ENCODE measurements around the gene E2F8.

The E2F8 gene

GRCh38 chr11:19228968-19229367, 11.8 kb downstream of the E2F8 start:
- no peak for DNase-seq (ENCODE audit: low spot score)
- no peak for TF ChIP-seq CTCF (IDR thresholded peaks at IDR 0.05; ENCODE audit: extremely low read depth, missing control alignments)

DNA sequence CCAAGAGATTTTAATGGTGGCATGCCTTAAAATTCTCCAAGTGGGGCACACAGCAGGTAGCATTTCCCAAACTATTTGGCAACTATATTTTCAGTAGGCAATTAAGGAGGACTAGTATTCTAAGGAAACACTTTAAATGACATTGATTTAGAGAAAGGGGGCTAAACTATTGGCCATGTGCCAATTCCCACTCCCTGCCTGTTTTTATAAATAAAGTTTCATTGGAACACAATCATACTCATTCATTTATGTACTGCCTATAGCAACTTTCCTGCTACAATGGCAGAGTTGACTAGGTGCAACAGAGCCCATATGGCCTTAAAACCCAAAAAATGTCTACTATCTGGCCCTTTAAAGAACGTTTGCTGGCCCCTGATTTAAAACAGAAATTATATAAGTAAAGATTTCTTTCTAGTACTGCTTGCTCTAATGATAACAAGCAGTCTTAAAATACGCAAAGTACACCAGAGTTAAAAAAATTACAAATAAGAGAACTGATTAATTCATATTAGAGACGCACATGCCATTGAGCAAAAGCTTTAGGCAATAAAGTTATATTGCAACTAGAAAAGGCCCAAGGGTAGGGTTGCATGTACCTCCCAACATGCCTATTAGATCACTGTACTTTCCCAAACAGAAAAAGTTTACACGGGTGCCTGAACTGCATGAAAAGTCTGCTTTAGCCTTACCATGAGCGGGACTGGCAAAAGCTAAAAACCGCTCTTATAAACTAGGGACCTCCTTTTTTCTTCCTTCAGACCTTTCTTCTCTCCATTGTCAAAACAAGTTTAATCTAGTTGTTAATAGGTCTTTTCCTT, 14.2 kb downstream of the E2F8 start:
- no peak for DNase-seq (ENCODE audit: low spot score)
- TF ChIP-seq CTCF (IDR thresholded peaks at IDR 0.05; ENCODE audit: extremely low read depth, missing control alignments): no peak

DNA sequence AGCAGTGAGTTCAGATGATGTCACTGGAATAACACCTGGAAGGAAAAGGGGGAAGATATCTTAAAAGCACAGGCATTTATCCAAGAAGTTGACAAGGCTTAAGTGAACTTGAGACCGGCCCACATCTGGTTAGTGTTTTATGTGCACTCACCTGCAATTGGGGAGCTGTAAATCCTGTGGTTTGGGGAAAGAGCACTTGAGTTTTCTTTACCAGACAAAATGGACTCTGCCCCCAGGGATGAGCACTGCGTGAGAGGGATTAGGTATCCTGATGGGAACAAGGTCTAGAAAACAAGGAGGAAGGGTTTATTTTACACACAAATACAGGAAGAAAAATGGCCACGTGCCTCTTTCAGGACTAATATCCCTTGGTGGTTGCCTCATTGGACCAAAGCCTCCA, 15.2 kb downstream of the E2F8 start:
- DNase-seq (ENCODE audit: low spot score): no peak
- TF ChIP-seq CTCF (IDR thresholded peaks at IDR 0.05; ENCODE audit: extremely low read depth, missing control alignments): no peak

DNA sequence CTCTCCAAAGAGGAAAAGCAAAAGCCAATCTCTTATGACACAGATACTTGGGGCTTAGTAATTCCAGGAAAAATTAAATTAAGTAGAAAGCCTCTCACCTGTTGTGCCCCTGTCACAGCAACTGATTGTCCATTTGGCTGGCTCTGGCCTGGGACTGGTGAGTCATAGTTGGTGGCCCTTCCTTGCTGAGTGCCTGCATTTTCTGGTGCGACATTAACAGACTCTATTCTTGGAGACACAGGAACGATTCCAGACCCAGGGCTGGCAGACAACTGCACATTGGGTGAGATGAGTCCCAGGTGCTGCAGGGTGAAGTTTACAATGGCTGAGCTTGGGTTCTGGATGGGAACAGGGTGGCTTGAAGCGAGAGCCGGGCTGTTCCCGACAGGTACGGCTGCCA, 15.6 kb downstream of the E2F8 start:
- no peak for DNase-seq (ENCODE audit: low spot score)
- no peak for TF ChIP-seq CTCF (IDR thresholded peaks at IDR 0.05; ENCODE audit: extremely low read depth, missing control alignments)

- DNase-seq (ENCODE audit: low spot score): no peak
Observed at GRCh38 chr11:19220903-19221724, 19.6 kb downstream of the E2F8 start.

GRCh38 chr11:19218786-19219460, 21.8 kb downstream of the E2F8 start:
- no peak for TF ChIP-seq CTCF (IDR thresholded peaks at IDR 0.05; ENCODE audit: extremely low read depth, missing control alignments)
- DNase-seq (ENCODE audit: low spot score): no peak

More at GRCh38 chr11:19220903-19221724, 19.6 kb downstream of the E2F8 start:
- TF ChIP-seq CTCF (IDR thresholded peaks at IDR 0.05; ENCODE audit: extremely low read depth, missing control alignments): no peak

All from GM20000 (cell line).